Memory B cell (primary cell): ENCODE measurements around the gene CERKL.
A peak's percentile ranks its signal among the peaks of the same experiment; 100 is the strongest.
"Not testable (repeated sequence)": the region's sequence is repeated elsewhere in the genome, so short reads cannot be mapped to it uniquely, and the experiment has no call there.

Source experiments
- ATAC-seq: fragments of 150-1000 bp; cut with Tn5 transposase; 2 replicates; pipeline ENCODE4 v1.10.0; 2021; ENCODE audit warnings: low read depth, mild to moderate bottlenecking, moderate library complexity
- DNase-seq, 2 donors: peaks; one replicate each; pipeline ENCODE4 v3.0.0; 2022; ENCODE audit warnings: low spot score in 2 of 2
- H3K27ac Mint-ChIP-seq: one replicate; pipeline ENCODE4 v1.8.0; 2022; ENCODE audit warnings: mild to moderate bottlenecking, moderate library complexity, mixed read lengths
- H3K27me3 Mint-ChIP-seq: one replicate; pipeline ENCODE4 v1.8.0; 2022; ENCODE audit warnings: mixed read lengths
- H3K36me3 Mint-ChIP-seq: one replicate; pipeline ENCODE4 v1.8.0; 2022; ENCODE audit warnings: mild to moderate bottlenecking, mixed read lengths
- H3K4me1 Mint-ChIP-seq: one replicate; pipeline ENCODE4 v1.8.0; 2022; ENCODE audit warnings: mixed read lengths
- H3K4me3 Mint-ChIP-seq: one replicate; pipeline ENCODE4 v1.8.0; 2022; ENCODE audit warnings: mild to moderate bottlenecking, moderate library complexity, mixed read lengths
- H3K9me3 Mint-ChIP-seq: one replicate; pipeline ENCODE4 v1.8.0; 2022; ENCODE audit warnings: mixed read lengths

CERKL gene

GRCh38 chr2:181656450-181657291 lies at the start of gene CERKL:
CERKL (minus strand) TSS chr2:181657105; CDS start chr2:181657006, 99 bp downstream.
- H3K27me3 Mint-ChIP-seq, result peaks cover 14% of the 10 kb centered on the region

DNA sequence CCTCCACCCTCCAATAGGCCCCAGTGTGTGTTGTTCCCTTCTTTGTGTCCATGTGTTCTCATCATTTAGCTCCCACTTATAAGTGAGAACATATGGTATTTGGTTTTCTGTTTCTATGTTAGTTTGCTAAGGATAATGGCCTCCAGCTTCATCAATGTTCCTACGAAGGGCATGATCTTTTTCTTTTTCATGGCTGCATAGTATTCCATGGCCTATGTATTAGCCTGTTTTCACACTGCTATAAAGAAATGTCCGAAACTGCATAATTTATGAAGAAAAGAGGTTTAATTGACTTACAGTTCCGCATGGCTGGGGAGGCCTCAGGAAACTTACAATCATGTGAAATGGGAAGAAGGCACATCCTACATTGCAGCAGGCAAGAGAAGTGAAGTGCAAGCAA lies 45.6 kb upstream of the CERKL start:
- H3K27me3 Mint-ChIP-seq, H3K9me3 Mint-ChIP-seq, DNase-seq, H3K4me1 Mint-ChIP-seq, ATAC-seq, H3K27ac Mint-ChIP-seq, H3K36me3 Mint-ChIP-seq, H3K4me3 Mint-ChIP-seq: not testable (repeated sequence)

More at GRCh38 chr2:181656450-181657291, at the start of gene CERKL:
- H3K4me3 Mint-ChIP-seq, result peak within 1 kb of the TSS; percentile 85
- H3K9me3 Mint-ChIP-seq, result no peaks in the 10 kb centered on the region
- ATAC-seq (peak; percentile 67), DNase-seq (peak in 1 of 2 donors; percentile 21)
- H3K27ac Mint-ChIP-seq, result no peak within 1 kb of the TSS
- H3K4me1 Mint-ChIP-seq, result peaks cover 10% of the 10 kb centered on the region
- no peaks in the 10 kb centered on the region for H3K36me3 Mint-ChIP-seq

DNA sequence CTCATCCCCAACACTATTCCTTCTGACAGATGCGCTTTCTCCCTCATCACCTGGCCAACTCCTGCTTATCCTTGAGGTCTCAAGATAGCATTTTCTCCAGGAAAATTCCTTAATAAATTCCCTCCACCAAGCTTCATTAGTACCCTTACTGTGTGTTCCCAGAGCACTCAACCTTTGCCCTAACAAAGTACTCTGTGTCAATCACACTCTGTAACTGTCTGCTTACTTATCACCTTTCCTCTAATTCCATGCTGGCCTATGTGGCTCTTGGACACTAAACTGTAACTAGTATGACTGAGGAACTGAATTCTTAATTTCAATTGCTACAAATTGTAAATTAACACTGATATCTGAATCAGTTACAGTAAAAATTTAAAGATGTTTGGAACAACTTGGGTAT lies 41.3 kb upstream of the CERKL start:
- peaks cover 4% of the 10 kb centered on the region for H3K4me1 Mint-ChIP-seq

DNA sequence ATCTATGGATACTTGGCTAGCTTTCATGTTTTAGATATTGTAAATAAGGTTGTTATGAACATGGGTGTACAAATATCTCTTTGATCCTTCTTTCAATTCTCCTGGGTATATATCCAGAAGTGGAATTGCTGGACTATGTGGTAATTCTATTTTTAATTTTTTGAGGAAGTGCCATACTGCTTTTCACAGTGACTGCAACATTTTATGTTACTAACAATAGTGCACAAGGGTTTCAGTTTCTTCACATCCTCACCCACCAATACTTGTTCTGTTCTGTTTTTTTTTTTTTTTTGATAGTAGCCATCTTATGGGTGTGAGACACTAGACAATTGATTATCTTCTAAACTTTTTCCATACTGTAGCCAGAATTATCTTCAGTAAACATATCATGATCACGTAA lies 40.7 kb upstream of the CERKL start:
- Mint-ChIP-seq H3K27ac (no peak overlapping the region), H3K4me1 (peaks cover 4% of the 10 kb centered on the region), H3K4me3 (no peak overlapping the region), H3K9me3 (no peaks in the 10 kb centered on the region), H3K27me3 (peaks cover 12% of the 10 kb centered on the region), H3K36me3 (peaks cover 1% of the 10 kb centered on the region)
- ATAC-seq (no peak), DNase-seq (no peak)

More for the DNA sequence above, 41.3 kb upstream of the CERKL start:
- DNase-seq, result no peak
- no peak overlapping the region for H3K4me3 Mint-ChIP-seq
- ATAC-seq, result no peak
- H3K36me3 Mint-ChIP-seq, result peaks cover 3% of the 10 kb centered on the region
- H3K9me3 Mint-ChIP-seq, result no peaks in the 10 kb centered on the region
- H3K27me3 Mint-ChIP-seq, result peaks cover 12% of the 10 kb centered on the region
- H3K27ac Mint-ChIP-seq, result no peak overlapping the region

GRCh38 chr2:181697126-181697525 lies 40.2 kb upstream of the CERKL start:
- H3K27ac Mint-ChIP-seq, result no peak overlapping the region
- no peak overlapping the region for H3K4me3 Mint-ChIP-seq
- H3K36me3 Mint-ChIP-seq, result no peaks in the 10 kb centered on the region
- DNase-seq, result no peak
- H3K27me3 Mint-ChIP-seq, result peaks cover 12% of the 10 kb centered on the region
- H3K4me1 Mint-ChIP-seq, result peaks cover 4% of the 10 kb centered on the region
- no peaks in the 10 kb centered on the region for H3K9me3 Mint-ChIP-seq
- no peak for ATAC-seq

DNA sequence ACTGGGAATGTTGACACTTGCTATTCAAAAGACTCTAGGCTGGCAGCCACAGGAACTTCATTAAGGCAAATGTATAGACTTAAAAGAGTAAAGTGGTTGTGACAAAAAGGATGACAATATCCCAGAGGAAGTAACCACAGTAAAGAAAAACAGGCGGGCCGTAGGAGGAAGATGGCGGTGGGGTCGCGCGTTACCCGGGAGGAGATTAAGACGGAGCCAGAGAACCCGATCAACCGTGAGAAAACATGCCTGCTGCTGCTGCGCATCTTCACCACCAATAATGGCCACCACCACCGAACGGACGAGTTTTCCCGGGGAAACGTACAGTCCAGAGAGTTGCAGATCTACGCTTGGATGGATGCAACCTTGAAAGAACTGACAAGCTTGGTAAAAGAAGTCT lies 37.4 kb upstream of the CERKL start:
- no peak overlapping the region for H3K4me3 Mint-ChIP-seq
- peaks cover 4% of the 10 kb centered on the region for H3K4me1 Mint-ChIP-seq
- H3K27me3 Mint-ChIP-seq, result peaks cover 14% of the 10 kb centered on the region
- no peaks in the 10 kb centered on the region for H3K9me3 Mint-ChIP-seq
- DNase-seq (no peak), ATAC-seq (no peak)
- H3K27ac Mint-ChIP-seq, result no peak overlapping the region
- no peaks in the 10 kb centered on the region for H3K36me3 Mint-ChIP-seq

GRCh38 chr2:181690860-181691259 lies 34.0 kb upstream of the CERKL start:
- ATAC-seq (no peak), DNase-seq (no peak)
- Mint-ChIP-seq H3K27ac (no peak overlapping the region), H3K36me3 (no peaks in the 10 kb centered on the region), H3K4me3 (no peak overlapping the region), H3K27me3 (peaks cover 12% of the 10 kb centered on the region), H3K4me1 (peaks cover 4% of the 10 kb centered on the region), H3K9me3 (no peaks in the 10 kb centered on the region)

- Mint-ChIP-seq H3K4me1 (peaks cover 19% of the 10 kb centered on the region), H3K27ac (no peak overlapping the region), H3K4me3 (no peak overlapping the region), H3K27me3 (peaks cover 36% of the 10 kb centered on the region), H3K36me3 (no peaks in the 10 kb centered on the region), H3K9me3 (peaks cover 5% of the 10 kb centered on the region)
- DNase-seq, result no peak
- ATAC-seq, result peak; percentile 43
Observed at GRCh38 chr2:181686576-181687185, 29.8 kb upstream of the CERKL start.

GRCh38 chr2:181685150-181685688 lies 28.3 kb upstream of the CERKL start:
- H3K27me3 Mint-ChIP-seq, result peaks cover 43% of the 10 kb centered on the region
- ATAC-seq, result no peak
- peaks cover 5% of the 10 kb centered on the region for H3K9me3 Mint-ChIP-seq
- peaks cover 29% of the 10 kb centered on the region for H3K4me1 Mint-ChIP-seq
- H3K27ac Mint-ChIP-seq, result peak overlapping the region; percentile 82
- no peaks in the 10 kb centered on the region for H3K36me3 Mint-ChIP-seq
- H3K4me3 Mint-ChIP-seq, result no peak overlapping the region
- DNase-seq, result no peak

DNA sequence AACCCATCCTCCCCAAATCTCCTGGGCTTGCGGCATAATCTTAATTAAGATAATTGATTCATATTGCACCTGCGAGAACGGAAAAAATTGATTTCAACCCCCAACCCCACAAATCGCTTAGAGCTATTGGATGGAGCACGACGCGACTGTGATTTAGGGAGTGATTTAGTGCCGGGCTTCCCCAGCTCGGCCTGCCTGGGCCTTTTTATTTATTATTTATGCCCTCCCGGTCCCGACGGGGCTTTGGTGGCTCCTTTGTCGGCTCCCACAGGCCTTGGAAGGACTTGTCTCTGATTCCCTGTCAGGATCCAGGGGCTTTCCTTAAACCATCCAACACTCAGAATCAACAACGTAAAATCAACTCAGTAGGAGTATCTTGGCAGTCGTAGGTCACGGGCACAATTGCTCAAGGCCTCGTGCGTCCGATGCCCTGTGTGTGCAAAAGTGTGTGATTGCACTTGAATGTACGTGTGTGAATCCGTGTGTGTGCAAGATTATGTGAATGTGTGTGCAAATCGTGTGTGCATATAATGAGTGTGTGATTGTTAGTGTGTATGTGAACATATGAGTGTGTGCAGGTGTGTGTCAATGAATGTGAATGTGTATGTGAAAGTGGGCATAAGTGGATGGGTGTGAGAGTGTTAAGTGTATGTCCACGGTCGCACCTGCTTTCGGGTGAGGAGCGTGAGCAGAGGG lies 27.7 kb upstream of the CERKL start:
- peaks cover 45% of the 10 kb centered on the region for H3K27me3 Mint-ChIP-seq
- H3K27ac Mint-ChIP-seq, result no peak overlapping the region
- peaks cover 1% of the 10 kb centered on the region for H3K36me3 Mint-ChIP-seq
- no peak for ATAC-seq
- DNase-seq, result no peak
- H3K9me3 Mint-ChIP-seq, result peaks cover 5% of the 10 kb centered on the region
- H3K4me1 Mint-ChIP-seq, result peaks cover 29% of the 10 kb centered on the region
- H3K4me3 Mint-ChIP-seq, result no peak overlapping the region

DNA sequence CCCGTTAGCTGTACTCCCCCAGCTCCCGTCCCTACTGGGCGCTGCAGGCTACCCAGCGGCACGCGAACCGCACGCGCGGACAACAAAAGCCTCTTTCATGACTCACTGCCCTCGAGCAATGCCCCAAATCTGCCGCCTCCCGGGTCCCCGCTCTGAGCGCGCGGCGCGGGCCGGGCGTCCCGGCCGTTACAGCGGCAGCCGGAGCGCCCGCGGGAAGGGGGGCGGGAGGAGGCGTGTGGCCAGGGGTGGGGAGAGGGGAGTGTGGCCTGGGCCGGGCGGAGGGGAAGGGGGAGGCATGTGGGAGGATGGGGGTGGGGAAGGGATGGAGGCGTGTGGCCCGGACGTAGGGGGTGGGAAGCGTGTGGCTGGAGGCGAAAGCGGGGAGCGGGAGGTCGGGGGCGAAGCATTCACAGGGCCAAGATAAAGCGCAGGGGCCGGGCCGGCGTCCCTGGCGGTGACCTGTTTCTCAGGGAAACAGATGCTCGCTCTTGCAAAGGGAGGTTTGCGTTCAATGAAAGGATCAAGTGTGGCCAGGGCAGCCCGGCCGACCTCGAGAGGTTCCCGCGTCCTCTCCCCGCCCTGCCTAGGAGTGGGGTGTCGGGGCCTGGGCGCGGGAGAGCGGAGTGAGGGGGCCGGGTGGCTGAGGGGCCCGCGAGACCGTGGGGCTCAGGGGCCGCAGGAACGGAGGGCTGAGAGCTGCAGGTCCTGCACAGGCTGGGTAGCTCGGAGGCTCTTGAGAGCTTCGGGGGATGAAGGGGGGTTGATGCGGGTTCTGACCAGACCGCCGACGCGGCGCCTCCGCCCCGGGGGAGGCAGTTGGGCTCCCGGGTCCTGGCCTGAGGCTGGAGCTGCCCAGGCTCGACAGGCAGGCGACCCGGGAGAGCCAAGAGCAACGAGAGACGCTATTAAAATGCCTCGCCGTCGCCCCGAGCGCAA lies 26.9 kb upstream of the CERKL start:
- Mint-ChIP-seq H3K4me3 (peak overlapping the region; percentile 47), H3K36me3 (peaks cover 1% of the 10 kb centered on the region), H3K4me1 (peaks cover 29% of the 10 kb centered on the region), H3K9me3 (peaks cover 5% of the 10 kb centered on the region), H3K27me3 (peaks cover 45% of the 10 kb centered on the region), H3K27ac (peak overlapping the region; percentile 17)
- ATAC-seq (no peak), DNase-seq (no peak)

GRCh38 chr2:181682795-181683517 lies 26.1 kb upstream of the CERKL start:
- ATAC-seq (no peak), DNase-seq (no peak)
- Mint-ChIP-seq H3K4me3 (peak overlapping the region; percentile 12), H3K4me1 (peaks cover 33% of the 10 kb centered on the region), H3K36me3 (peaks cover 6% of the 10 kb centered on the region), H3K9me3 (peaks cover 8% of the 10 kb centered on the region), H3K27me3 (peaks cover 50% of the 10 kb centered on the region), H3K27ac (no peak overlapping the region)
